ENCODE measurements around the gene CDK8. TPM values are rescaled to one million over a fixed set of nuclear protein-coding genes. Genes with fewer than 3 reads are reported as not detected.

CDK8 gene
- total RNA-seq, 4 donors from 2014 or later = 20.3 to 26.3 (median 23.8) TPM

GRCh38 chr13:26305676-26306075, 51.7 kb downstream of the CDK8 start:
- Histone ChIP-seq H3K36me3 (no peaks in the 10 kb centered on the region), H3K27me3 (no peaks in the 10 kb centered on the region), H3K9me3 (no peaks in the 10 kb centered on the region), H3K4me1 (peaks cover 5 to 18% (median 15%) of the 10 kb centered on the region in 4 donors), H3K4me3 (no peak overlapping the region), H3K27ac (replicated peaks in 1 of 4) (no peak overlapping the region)
- intact Hi-C loops (cut with DNase I) = no loop called here
- 83% methylated on average over 1 of the region's 1 CpG for WGBS
- no peak for TF ChIP-seq POLR2A (IDR thresholded peaks at IDR 0.05; ENCODE audit: low read depth)
- no peak for TF ChIP-seq POLR2AphosphoS5 (IDR thresholded peaks at IDR 0.05)
- no peak for TF ChIP-seq CTCF (IDR thresholded peaks at IDR 0.05)
- DNase-seq (ENCODE audit: extremely low spot score) = no peak

GRCh38 chr13:26307701-26308100, 53.8 kb downstream of the CDK8 start:
- no peak for TF ChIP-seq CTCF (IDR thresholded peaks at IDR 0.05)
- TF ChIP-seq EP300 (IDR thresholded peaks at IDR 0.05) = no peak
- no peak for TF ChIP-seq POLR2A (IDR thresholded peaks at IDR 0.05; ENCODE audit: low read depth)
- no peak for TF ChIP-seq POLR2AphosphoS5 (IDR thresholded peaks at IDR 0.05)
- no peak overlapping the region for H3K27ac ChIP-seq (replicated peaks in 1 of 4)
- no peak overlapping the region for H3K4me3 ChIP-seq
- H3K4me1 ChIP-seq = peaks cover 5 to 18% (median 15%) of the 10 kb centered on the region in 4 donors
- WGBS = 97% methylated on average over 1 of the region's 1 CpG
- DNase-seq (ENCODE audit: extremely low spot score) = no peak
- H3K9me3 ChIP-seq = no peaks in the 10 kb centered on the region
- H3K36me3 ChIP-seq = no peaks in the 10 kb centered on the region
- H3K27me3 ChIP-seq = no peaks in the 10 kb centered on the region
- intact Hi-C loops (cut with DNase I) = no loop called here

- TF ChIP-seq POLR2AphosphoS5 (IDR thresholded peaks at IDR 0.05) (no peak), EP300 (IDR thresholded peaks at IDR 0.05) (no peak), POLR2A (IDR thresholded peaks at IDR 0.05; ENCODE audit: low read depth) (no peak), CTCF (IDR thresholded peaks at IDR 0.05) (no peak)
- intact Hi-C loops (cut with DNase I) = no loop called here
- H3K9me3 ChIP-seq = no peaks in the 10 kb centered on the region
Measured at GRCh38 chr13:26308250-26308649, 54.3 kb downstream of the CDK8 start.

GRCh38 chr13:26308836-26309235, 54.9 kb downstream of the CDK8 start:
- intact Hi-C loops (cut with DNase I) = no loop called here
- no peak overlapping the region for H3K27ac ChIP-seq (replicated peaks in 1 of 4)
- H3K4me3 ChIP-seq = no peak overlapping the region
- no peaks in the 10 kb centered on the region for H3K27me3 ChIP-seq
- TF ChIP-seq CTCF (IDR thresholded peaks at IDR 0.05) (no peak), POLR2AphosphoS5 (IDR thresholded peaks at IDR 0.05) (no peak), EP300 (IDR thresholded peaks at IDR 0.05) (no peak), POLR2A (IDR thresholded peaks at IDR 0.05; ENCODE audit: low read depth) (no peak)
- H3K4me1 ChIP-seq = peaks cover 5 to 18% (median 15%) of the 10 kb centered on the region in 4 donors
- no peaks in the 10 kb centered on the region for H3K9me3 ChIP-seq
- WGBS = 96% methylated on average over 6 of the region's 6 CpGs
- DNase-seq (ENCODE audit: extremely low spot score) = no peak
- H3K36me3 ChIP-seq = no peaks in the 10 kb centered on the region

More at GRCh38 chr13:26308250-26308649, 54.3 kb downstream of the CDK8 start:
- Histone ChIP-seq H3K27me3 (no peaks in the 10 kb centered on the region), H3K27ac (replicated peaks in 1 of 4) (no peak overlapping the region), H3K4me1 (peaks cover 5 to 18% (median 15%) of the 10 kb centered on the region in 4 donors), H3K36me3 (no peaks in the 10 kb centered on the region), H3K4me3 (no peak overlapping the region)
- DNase-seq (ENCODE audit: extremely low spot score) = no peak

- H3K4me3 ChIP-seq = no peak overlapping the region
- no peaks in the 10 kb centered on the region for H3K9me3 ChIP-seq
- peaks cover 5 to 18% (median 9%) of the 10 kb centered on the region in 4 donors for H3K4me1 ChIP-seq
- H3K27ac ChIP-seq (replicated peaks in 1 of 4) = no peak overlapping the region
- intact Hi-C loops (cut with DNase I) = no loop called here
- H3K36me3 ChIP-seq = no peaks in the 10 kb centered on the region
- H3K27me3 ChIP-seq = no peaks in the 10 kb centered on the region
- 98% methylated on average over 4 of the region's 4 CpGs for WGBS
- DNase-seq (ENCODE audit: extremely low spot score) = no peak
- TF ChIP-seq POLR2A (IDR thresholded peaks at IDR 0.05; ENCODE audit: low read depth) (no peak), EP300 (IDR thresholded peaks at IDR 0.05) (no peak), POLR2AphosphoS5 (IDR thresholded peaks at IDR 0.05) (no peak), CTCF (IDR thresholded peaks at IDR 0.05) (no peak)
Measured at GRCh38 chr13:26310003-26310402, 56.1 kb downstream of the CDK8 start.

Measured in esophagus muscularis mucosa (tissue), 4 donors.